GM18499 (cell line): ENCODE measurements around the gene SERTAD2.

Experiments
- ATAC-seq: cut with Tn5 transposase; IDR thresholded peaks from one replicate; pipeline ENCODE4 v1.9.1; 2021; ENCODE audit warnings: moderate number of reproducible peaks; ENCODE audit not compliant: insufficient read depth, unreplicated experiment

SERTAD2 gene

GRCh38 chr2:64653109-64654062 lies at the start of gene SERTAD2:
Gene SERTAD2, minus strand, starts transcription at chr2:64653913. Its CDS starts 17,042 bp downstream, at chr2:64636871.
- no peak for ATAC-seq

- ATAC-seq, result peak; percentile 37
Observed at GRCh38 chr2:64700133-64700809, 46.6 kb upstream of the SERTAD2 start.

DNA sequence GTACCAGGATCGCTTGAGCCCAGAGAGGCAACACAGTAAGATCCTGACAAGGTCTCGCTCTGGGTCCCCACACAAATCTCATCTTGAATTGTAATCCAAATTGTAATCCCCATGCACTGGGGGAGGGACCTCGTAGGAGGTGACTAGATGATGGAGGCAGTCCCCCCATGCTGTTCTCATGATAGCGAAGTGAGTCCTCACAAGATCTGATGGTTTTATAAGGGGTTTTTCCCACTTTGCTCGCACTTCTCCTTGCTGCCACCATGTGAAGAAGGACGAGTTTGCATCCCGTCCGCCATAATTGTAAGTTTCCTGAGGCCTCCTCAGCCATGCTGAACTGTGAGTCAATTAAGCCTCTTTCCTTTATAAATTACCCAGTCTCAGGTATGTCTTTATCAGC lies 46.0 kb upstream of the SERTAD2 start:
- peak; percentile 11 for ATAC-seq

- peak; percentile 85 for ATAC-seq
Observed at GRCh38 chr2:64698668-64699444, 45.1 kb upstream of the SERTAD2 start.

DNA sequence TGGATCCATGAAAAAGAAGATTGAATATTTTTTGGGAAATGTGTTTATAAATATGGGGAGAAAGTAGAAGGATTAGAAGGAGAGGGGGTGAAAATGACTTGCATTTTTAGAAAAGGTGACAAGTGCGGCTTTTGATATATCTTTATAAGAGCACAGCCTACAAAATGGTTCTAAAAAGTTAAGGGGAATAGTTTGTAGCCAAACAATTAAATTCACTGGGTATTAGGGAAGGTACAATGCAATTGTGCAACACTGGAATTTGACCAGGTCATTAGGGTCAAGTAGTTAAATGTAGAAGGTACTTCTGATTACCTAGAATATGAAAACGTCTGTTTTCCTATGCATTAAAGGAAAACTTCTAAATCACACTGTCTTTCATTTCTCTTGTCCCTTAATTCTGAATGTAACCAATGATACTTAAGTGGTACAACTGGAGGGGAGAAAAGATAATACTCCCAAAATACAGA lies 44.5 kb upstream of the SERTAD2 start:
- ATAC-seq, result no peak

GRCh38 chr2:64697297-64698176 lies 43.8 kb upstream of the SERTAD2 start:
- ATAC-seq, result no peak

GRCh38 chr2:64696636-64697035 lies 42.9 kb upstream of the SERTAD2 start:
- no peak for ATAC-seq

DNA sequence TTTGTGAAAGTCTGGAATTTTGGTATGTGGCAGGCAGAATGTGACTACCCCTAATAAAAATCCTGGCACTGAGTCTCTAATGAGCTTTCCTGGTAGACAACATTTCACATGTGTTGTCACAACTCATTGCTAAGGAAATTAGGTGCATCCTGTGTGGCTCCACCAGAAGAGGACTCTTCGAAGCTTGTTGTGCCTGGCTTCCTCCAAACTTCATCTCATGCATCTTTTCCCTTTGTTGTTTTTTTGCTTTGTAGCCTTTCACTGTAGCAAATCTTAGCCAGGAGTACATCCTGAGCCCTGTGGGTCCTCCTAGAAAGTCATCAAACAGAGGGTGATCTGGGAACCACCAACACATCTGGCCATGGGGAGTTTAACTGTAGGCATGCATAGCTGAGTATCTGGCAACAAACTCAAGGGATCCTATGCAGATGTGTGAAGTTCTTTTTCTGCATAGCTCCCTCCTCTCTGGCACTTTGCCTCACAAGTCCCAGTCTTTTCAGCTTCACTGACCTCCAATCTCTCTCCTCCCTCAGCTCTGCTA lies 42.1 kb upstream of the SERTAD2 start:
- ATAC-seq, result no peak

DNA sequence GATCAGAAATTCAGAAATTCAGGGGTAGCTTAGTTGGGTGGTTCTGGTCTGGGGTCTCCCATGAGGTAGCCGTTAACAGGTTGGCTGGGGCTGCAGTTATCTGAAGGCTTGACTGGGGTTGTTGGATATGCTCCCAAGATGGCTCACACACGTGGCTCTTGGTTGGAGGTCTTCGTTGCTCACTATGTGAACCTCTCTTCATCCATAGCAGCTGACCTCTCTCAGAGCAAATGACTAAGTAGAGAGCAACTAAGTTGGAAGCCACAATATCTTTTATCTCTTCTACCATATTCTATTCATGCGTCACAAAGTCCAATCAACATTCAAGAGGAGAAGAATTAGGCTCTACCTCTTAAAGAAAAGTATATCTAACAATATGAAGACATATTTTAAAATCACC lies 38.7 kb upstream of the SERTAD2 start:
- no peak for ATAC-seq

DNA sequence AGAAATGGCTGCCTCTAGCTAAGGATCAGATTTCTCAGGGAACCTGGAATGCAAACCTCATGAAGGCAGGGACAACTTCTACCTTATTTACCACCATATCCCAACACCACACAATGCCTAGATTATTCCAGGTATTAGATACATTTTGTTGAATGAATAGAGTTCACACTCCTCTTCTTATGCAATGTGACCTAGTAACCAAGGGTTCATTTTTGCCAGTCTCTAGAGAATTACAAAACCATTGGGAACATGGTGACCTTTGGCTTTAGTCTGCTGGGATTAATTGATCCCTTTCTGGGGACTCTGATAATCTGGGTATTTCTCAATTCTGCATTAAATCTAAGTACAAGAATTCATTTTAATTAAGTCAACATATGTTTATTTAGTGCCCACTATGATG lies 35.2 kb upstream of the SERTAD2 start:
- no peak for ATAC-seq

DNA sequence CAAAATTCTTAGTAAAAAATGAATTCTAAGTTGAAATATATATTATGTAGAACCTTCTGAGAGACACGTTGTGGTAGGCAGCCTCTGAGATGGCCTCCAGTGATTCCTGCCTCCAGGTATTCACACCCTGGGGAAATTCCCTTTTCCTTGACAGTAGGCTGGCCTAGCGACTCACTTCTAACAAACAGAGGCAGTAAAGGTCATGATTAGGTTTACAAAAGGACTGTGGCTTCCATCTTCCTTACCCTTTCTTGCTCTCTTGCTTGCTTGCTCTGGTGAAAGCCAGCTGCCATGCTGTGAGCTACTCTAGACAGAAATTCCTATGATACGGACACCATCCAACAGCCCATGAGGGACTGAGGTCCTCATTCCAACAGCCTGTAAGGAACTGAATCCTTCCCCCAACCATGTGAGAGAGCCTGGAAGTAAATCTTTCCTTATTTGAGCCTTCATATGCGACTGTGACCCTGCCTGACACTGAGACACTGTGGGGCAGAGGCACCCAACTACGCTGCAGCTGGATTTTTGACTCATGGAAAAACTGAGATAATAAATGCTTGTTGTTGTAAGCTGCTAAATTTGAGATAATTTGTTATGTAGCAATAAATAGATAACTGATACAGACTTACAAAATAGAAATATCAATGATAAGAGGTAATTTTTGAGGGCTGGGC lies 32.7 kb upstream of the SERTAD2 start:
- ATAC-seq, result no peak

GRCh38 chr2:64685430-64685829 lies 31.7 kb upstream of the SERTAD2 start:
- no peak for ATAC-seq

DNA sequence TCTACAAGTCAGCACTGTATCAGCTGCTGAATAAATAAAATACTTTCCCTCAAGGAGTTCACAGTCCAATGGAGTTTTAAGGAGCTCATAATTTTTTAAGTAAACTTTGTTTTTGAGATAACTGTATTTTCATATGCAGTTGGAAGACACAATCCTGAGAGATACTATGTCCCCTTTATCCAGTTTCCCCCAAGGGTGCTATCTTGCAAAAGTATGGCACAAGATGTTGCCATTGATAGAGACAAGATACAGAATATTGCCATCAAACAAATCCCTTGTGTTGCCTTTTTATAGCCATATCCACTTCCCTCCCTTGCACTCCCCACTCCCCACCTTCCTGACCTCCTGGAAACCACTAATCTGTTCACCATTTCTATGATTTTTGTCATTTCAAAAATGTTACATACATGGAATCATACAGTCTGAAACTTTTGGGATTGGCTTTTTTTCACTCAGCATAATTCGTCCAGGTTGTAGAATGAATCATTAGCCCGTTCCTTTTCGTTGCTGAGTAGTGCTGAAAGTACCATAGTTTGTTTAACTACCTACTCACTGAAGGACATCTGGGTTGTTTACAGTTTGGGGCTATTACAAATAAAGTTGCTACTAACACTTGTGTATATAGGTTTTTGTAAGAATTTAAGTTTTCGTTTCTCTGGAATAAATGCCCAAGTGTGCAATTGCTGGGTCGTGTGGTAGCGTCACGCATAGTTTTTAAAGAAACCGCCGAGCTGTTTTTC lies 30.2 kb upstream of the SERTAD2 start:
- no peak for ATAC-seq

GRCh38 chr2:64681479-64681967 lies 27.8 kb upstream of the SERTAD2 start:
- ATAC-seq, result no peak

GRCh38 chr2:64679673-64680425 lies 26.1 kb upstream of the SERTAD2 start:
- no peak for ATAC-seq

- no peak for ATAC-seq
Observed at GRCh38 chr2:64678771-64679590, 25.3 kb upstream of the SERTAD2 start.
